ENCODE results near the gene RNF41. TPM values are rescaled to one million over a fixed set of nuclear protein-coding genes. Genes with fewer than 3 reads are reported as not detected.

Gene RNF41
- total and polyA plus RNA-seq, 2 donors (not counting 1 experiment from before 2014, with no cell fraction given), result 113 to 129 TPM

DNA sequence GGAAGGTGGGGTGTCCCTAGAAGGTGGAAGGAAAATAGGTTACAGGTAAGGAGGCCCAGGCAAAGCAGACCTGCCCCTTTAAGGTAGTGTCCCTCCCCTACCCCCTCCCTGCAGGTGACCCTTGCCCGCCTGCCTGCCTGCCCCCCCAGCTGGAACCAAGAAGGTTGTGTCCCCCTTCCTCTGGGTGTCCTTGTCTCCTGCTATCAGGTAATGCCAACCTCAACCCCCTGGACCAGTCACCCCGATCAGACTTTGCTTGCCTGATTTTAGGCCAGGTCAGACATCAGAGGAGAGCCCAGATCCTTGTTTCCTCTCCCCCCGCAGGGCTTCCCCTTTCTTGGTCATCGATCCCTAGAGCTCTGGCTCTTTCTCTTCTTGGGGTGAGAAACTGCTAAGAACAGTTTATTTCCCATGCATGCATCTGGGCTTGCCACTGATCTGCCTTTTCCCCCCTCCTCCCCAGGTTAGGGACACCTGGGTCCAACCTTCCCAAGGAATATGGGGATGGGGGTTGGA is 8.3 kb upstream of the RNF41 start, which contains the start of gene SLC39A5:
TSS of gene SLC39A5 (plus strand) at position 136 of the 516 bp plus-strand sequence. CDS start 1,224 bp downstream, outside the sequence.
- intact Hi-C loops (cut with micrococcal nuclease), result no loop called here
- H3K27ac ChIP-seq (ENCODE audit: low read length in 2 of 2), result no peak within 1 kb of the TSS
- peaks cover 0 to 2% of the 10 kb centered on the region in 2 experiments for H3K36me3 ChIP-seq (replicated peaks in 1 of 2; ENCODE audit: control extremely low read depth in 1 of 2, control insufficient read depth in 1 of 2, extremely low read depth in 1 of 2, insufficient read depth in 2 of 2, low read length in 1 of 2)
- no peaks in the 10 kb centered on the region for H3K9me3 ChIP-seq (ENCODE audit: control extremely low read depth in 1 of 3, control insufficient read depth in 2 of 3, insufficient read depth in 1 of 3, low read length in 2 of 3)
- ChIA-PET CTCF (interaction anchor here (1.2 kb wide), 1 partner anchor 18 kb away, joined by 3 read pairs; no protein-coding TSS in a partner anchor), POLR2A (interaction anchor here (0.6 kb wide), 1 partner anchor 41 kb away, joined by 3 read pairs; the partner anchor contains the start of gene SMARCC2)
- no peak within 1 kb of the TSS for H3K4me2 ChIP-seq (replicated peaks; ENCODE audit: low read depth, low read length, poor library complexity, severe bottlenecking)
- peaks cover 6% of the 10 kb centered on the region for H3K4me1 Mint-ChIP-seq
- TF ChIP-seq EZH2 (IDR thresholded peaks at IDR 0.05; ENCODE audit: borderline replicate concordance, insufficient read depth, low read depth, low read length, poor library complexity, severe bottlenecking), result no peak
- TF ChIP-seq, protein P1, sequence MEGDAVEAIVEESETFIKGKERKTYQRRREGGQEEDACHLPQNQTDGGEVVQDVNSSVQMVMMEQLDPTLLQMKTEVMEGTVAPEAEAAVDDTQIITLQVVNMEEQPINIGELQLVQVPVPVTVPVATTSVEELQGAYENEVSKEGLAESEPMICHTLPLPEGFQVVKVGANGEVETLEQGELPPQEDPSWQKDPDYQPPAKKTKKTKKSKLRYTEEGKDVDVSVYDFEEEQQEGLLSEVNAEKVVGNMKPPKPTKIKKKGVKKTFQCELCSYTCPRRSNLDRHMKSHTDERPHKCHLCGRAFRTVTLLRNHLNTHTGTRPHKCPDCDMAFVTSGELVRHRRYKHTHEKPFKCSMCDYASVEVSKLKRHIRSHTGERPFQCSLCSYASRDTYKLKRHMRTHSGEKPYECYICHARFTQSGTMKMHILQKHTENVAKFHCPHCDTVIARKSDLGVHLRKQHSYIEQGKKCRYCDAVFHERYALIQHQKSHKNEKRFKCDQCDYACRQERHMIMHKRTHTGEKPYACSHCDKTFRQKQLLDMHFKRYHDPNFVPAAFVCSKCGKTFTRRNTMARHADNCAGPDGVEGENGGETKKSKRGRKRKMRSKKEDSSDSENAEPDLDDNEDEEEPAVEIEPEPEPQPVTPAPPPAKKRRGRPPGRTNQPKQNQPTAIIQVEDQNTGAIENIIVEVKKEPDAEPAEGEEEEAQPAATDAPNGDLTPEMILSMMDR (IDR thresholded peaks at IDR 0.05), result no peak
- WGBS (ENCODE audit: insufficient coverage), result 52% methylated on average over 2 of the region's 4 CpGs
- no peak within 1 kb of the TSS for H3K27ac Mint-ChIP-seq
- no peak within 1 kb of the TSS for H3K4me3 Mint-ChIP-seq
- no peak within 1 kb of the TSS for H3K4me3 ChIP-seq (ENCODE audit: control extremely low read depth in 1 of 5, extremely low read depth in 1 of 5, insufficient read depth in 1 of 5, low read depth in 2 of 5, low read length in 4 of 5)
- no peak for DNase-seq
- H3K9me3 Mint-ChIP-seq (ENCODE audit: insufficient read depth), result no peaks in the 10 kb centered on the region
- H3K79me2 ChIP-seq (ENCODE audit: control insufficient read depth, insufficient read depth, low read length), result no peaks in the 10 kb centered on the region
- no peaks in the 10 kb centered on the region for H3K27me3 Mint-ChIP-seq
- no peak within 1 kb of the TSS for H2AFZ ChIP-seq (ENCODE audit: insufficient read depth, low read depth, low read length, poor library complexity, severe bottlenecking)
- H3K4me1 ChIP-seq (ENCODE audit: control insufficient read depth in 2 of 2, insufficient read depth in 2 of 2, low read length in 2 of 2), result peaks cover 0 to under 1% of the 10 kb centered on the region in 2 donors
- H3K27me3 ChIP-seq (replicated peaks in 1 of 4; ENCODE audit: control extremely low read depth in 1 of 4, control insufficient read depth in 3 of 4, insufficient read depth in 4 of 4, low read length in 3 of 4), result no peaks in the 10 kb centered on the region
- no peaks in the 10 kb centered on the region for H4K20me1 ChIP-seq (ENCODE audit: control insufficient read depth, insufficient read depth, low read length, poor library complexity, severe bottlenecking)
- H3K9ac ChIP-seq (ENCODE audit: low read length), result no peak within 1 kb of the TSS
- ATAC-seq (ENCODE audit: low read depth), result no peak

DNA sequence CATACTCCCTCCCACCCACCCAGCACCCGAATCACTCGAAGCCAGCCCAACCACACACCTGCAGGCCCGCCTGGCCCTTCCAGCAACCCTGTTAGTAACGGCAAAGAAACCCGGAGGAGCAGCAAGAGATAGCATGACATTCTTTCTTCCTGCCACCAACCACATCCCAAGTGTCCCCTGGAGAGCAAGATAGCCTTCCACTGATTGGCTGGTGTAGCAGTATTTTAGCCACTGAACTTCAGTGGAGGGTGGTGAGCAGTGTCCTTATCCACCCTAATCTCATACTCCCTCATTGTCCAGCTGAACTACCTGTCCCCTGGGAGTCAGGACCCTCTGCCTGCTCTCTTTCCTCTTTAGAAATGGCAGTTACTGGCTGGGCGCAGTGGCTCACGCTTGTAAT is 7.4 kb upstream of the RNF41 start:
- Mint-ChIP-seq H3K4me3 (no peak overlapping the region), H3K27ac (no peak overlapping the region), H3K9me3 (ENCODE audit: insufficient read depth) (no peaks in the 10 kb centered on the region), H3K27me3 (no peaks in the 10 kb centered on the region), H3K4me1 (peaks cover 14% of the 10 kb centered on the region)
- no peak for DNase-seq
- no peaks in the 10 kb centered on the region for H3K9me3 ChIP-seq (ENCODE audit: control extremely low read depth in 1 of 3, control insufficient read depth in 2 of 3, insufficient read depth in 1 of 3, low read length in 2 of 3)
- POLR2A ChIA-PET, result interaction anchor here (0.5 kb wide), 1 partner anchor 174 kb away, joined by 6 read pairs; no protein-coding TSS in a partner anchor
- no peak for ATAC-seq (ENCODE audit: low read depth)
- H4K20me1 ChIP-seq (ENCODE audit: control insufficient read depth, insufficient read depth, low read length, poor library complexity, severe bottlenecking), result no peaks in the 10 kb centered on the region
- no peak overlapping the region for H3K4me3 ChIP-seq (ENCODE audit: control extremely low read depth in 1 of 5, extremely low read depth in 1 of 5, insufficient read depth in 1 of 5, low read depth in 2 of 5, low read length in 4 of 5)
- H3K79me2 ChIP-seq (ENCODE audit: control insufficient read depth, insufficient read depth, low read length), result no peaks in the 10 kb centered on the region
- intact Hi-C loops (cut with micrococcal nuclease), result no loop called here
- H2AFZ ChIP-seq (ENCODE audit: insufficient read depth, low read depth, low read length, poor library complexity, severe bottlenecking), result no peak overlapping the region
- H3K27me3 ChIP-seq (replicated peaks in 1 of 4; ENCODE audit: control extremely low read depth in 1 of 4, control insufficient read depth in 3 of 4, insufficient read depth in 4 of 4, low read length in 3 of 4), result no peaks in the 10 kb centered on the region
- no peak overlapping the region for H3K4me2 ChIP-seq (replicated peaks; ENCODE audit: low read depth, low read length, poor library complexity, severe bottlenecking)
- no peak overlapping the region for H3K9ac ChIP-seq (ENCODE audit: low read length)
- H3K27ac ChIP-seq (ENCODE audit: low read length in 2 of 2), result no peak overlapping the region
- CTCF ChIA-PET, result interaction anchor here (1.1 to 1.5 kb wide), 2 partner anchors 37 to 109 kb away, joined by 4 to 5 read pairs; no protein-coding TSS in a partner anchor
- no peak for TF ChIP-seq EZH2 (IDR thresholded peaks at IDR 0.05; ENCODE audit: borderline replicate concordance, insufficient read depth, low read depth, low read length, poor library complexity, severe bottlenecking)
- TF ChIP-seq, protein P1 (IDR thresholded peaks at IDR 0.05), result no peak
- H3K4me1 ChIP-seq (ENCODE audit: control insufficient read depth in 2 of 2, insufficient read depth in 2 of 2, low read length in 2 of 2), result peaks cover 4 to 8% of the 10 kb centered on the region in 2 donors
- WGBS (ENCODE audit: insufficient coverage), result 92% methylated on average over 5 of the region's 7 CpGs
- peaks cover 0 to 2% of the 10 kb centered on the region in 2 experiments for H3K36me3 ChIP-seq (replicated peaks in 1 of 2; ENCODE audit: control extremely low read depth in 1 of 2, control insufficient read depth in 1 of 2, extremely low read depth in 1 of 2, insufficient read depth in 2 of 2, low read length in 1 of 2)
